ENCODE results near the gene PSEN2.
"Not testable (repeated sequence)": the region's sequence is repeated elsewhere in the genome, so short reads cannot be mapped to it uniquely, and the experiment has no call there.

The PSEN2 gene

GRCh38 chr1:226916497-226916896, 46.1 kb downstream of the PSEN2 start:
- no peak for DNase-seq (ENCODE audit: low spot score)

GRCh38 chr1:226919587-226919986, 49.2 kb downstream of the PSEN2 start:
- no peak for DNase-seq (ENCODE audit: low spot score)

GRCh38 chr1:226919995-226920394, 49.6 kb downstream of the PSEN2 start:
- no peak for DNase-seq (ENCODE audit: low spot score)

- DNase-seq (ENCODE audit: low spot score) = no peak
These were observed 50.1 kb downstream of the PSEN2 start for GRCh38 chr1:226920446-226920894.

GRCh38 chr1:226921504-226921903, 51.1 kb downstream of the PSEN2 start:
- DNase-seq (ENCODE audit: low spot score) = no peak

- not testable (repeated sequence) for DNase-seq (ENCODE audit: low spot score)
These were observed 59.1 kb downstream of the PSEN2 start for GRCh38 chr1:226929260-226930111.

GRCh38 chr1:226934483-226935237, 64.2 kb downstream of the PSEN2 start:
- DNase-seq (ENCODE audit: low spot score) = no peak

GRCh38 chr1:226937940-226938725, 67.7 kb downstream of the PSEN2 start:
- no peak for DNase-seq (ENCODE audit: low spot score)

- DNase-seq (ENCODE audit: low spot score) = no peak
These were observed 68.6 kb downstream of the PSEN2 start for GRCh38 chr1:226938903-226939437.

- DNase-seq (ENCODE audit: low spot score) = peak; percentile 69
These were observed 69.1 kb downstream of the PSEN2 start for GRCh38 chr1:226939438-226940028.

GRCh38 chr1:226940029-226940805, 69.8 kb downstream of the PSEN2 start, which contains the start of gene COQ8A:
Gene COQ8A (plus strand): TSS chr1:226940294. CDS start chr1:226961386, 21,092 bp downstream.
- peak; percentile 100 for DNase-seq (ENCODE audit: low spot score)

- no peak for DNase-seq (ENCODE audit: low spot score)
These were observed 70.3 kb downstream of the PSEN2 start for GRCh38 chr1:226940806-226941067.

GRCh38 chr1:226942392-226942791, 72.0 kb downstream of the PSEN2 start:
- no peak for DNase-seq (ENCODE audit: low spot score)

GRCh38 chr1:226943156-226943555, 72.7 kb downstream of the PSEN2 start:
- DNase-seq (ENCODE audit: low spot score) = no peak

GRCh38 chr1:226943927-226944326, 73.5 kb downstream of the PSEN2 start:
- DNase-seq (ENCODE audit: low spot score) = no peak

GRCh38 chr1:226945106-226945857, 74.9 kb downstream of the PSEN2 start:
- DNase-seq (ENCODE audit: low spot score) = no peak
